HepG2 (cell line): Measurements from ENCODE around the gene SFXN2. TPM values are rescaled to one million over a fixed set of nuclear protein-coding genes. Genes with fewer than 3 reads are reported as not detected.
A peak's percentile ranks its signal among the peaks of the same experiment; 100 is the strongest.

Experiments used
- ATAC-seq: fragments of 200-7000 bp; cut with Tn5 transposase; 3 replicates; pipeline ENCODE4 v1.9.1; 2020; ENCODE audit warnings: mild to moderate bottlenecking, moderate library complexity
- Bru-seq: library from RNA; stranded (reverse); fragments of 400-500 nt; gene quantifications from one replicate; lab custom pipeline; 2021; lab: Mats Ljungman, UMichigan
- BruChase-seq, 2 experiments: library from RNA; stranded (reverse); fragments of 400-500 nt; gene quantifications; one replicate each; lab custom pipeline; 2021; lab: Mats Ljungman, UMichigan
- BruUV-seq: library from RNA; stranded (reverse); fragments of 400-500 nt; replicated peaks from 2 replicates; lab custom pipeline; 2021; lab: Mats Ljungman, UMichigan
- CTCF ChIA-PET: fragments of 300-600 bp; formaldehyde crosslinking; extraction: SDS; loops from one replicate; lab custom pipeline; 2021; ENCODE audit warnings: low total read pairs, inconsistent platforms, low intra/inter-chr PET ratio; lab: Yijun Ruan, JAX
- POLR2A ChIA-PET: fragments of 350-600 bp; sonication (Branson Sonifier 250); formaldehyde crosslinking; loops from one replicate; lab custom pipeline; 2020; ENCODE audit warnings: antibody characterized with exemption, inconsistent platforms; lab: Yijun Ruan, JAX
- DNase-seq: peaks from one replicate; pipeline ENCODE4 v3.0.0-alpha.2; 2015; ENCODE audit warnings: low spot score
- FAIRE-seq: peaks from 3 replicates; lab custom pipeline; 2011; peaks lifted over from hg19 to GRCh38; lab: Jason Lieb, UNC
- H2AFZ ChIP-seq: one replicate; pipeline ENCODE4 v1.6.1; 2011; ENCODE audit warnings: low read length, inconsistent platforms
- H3K27ac ChIP-seq: fragments of 300-600 bp; 3 replicates; pipeline ENCODE4 v1.8.0; 2011; ENCODE audit warnings: mixed run types, mild to moderate bottlenecking, mixed read lengths, low read length, inconsistent platforms; ENCODE audit not compliant: insufficient read depth; ENCODE audit errors: extremely low read length
- H3K27me3 ChIP-seq, 2 experiments: fragments of 200-600 bp in 1 of 2; 2 replicates in 1 of 2; 3 replicates in 1 of 2; pipeline versions ENCODE4 v1.6.0 to v1.8.0; 2011; ENCODE audit warnings: low read length in 2 of 2, mild to moderate bottlenecking in 2 of 2, moderate library complexity in 2 of 2, inconsistent platforms in 1 of 2; ENCODE audit not compliant: insufficient read depth in 2 of 2, control insufficient read depth in 1 of 2
- H3K36me3 ChIP-seq, 2 experiments: fragments of 200-600 bp in 1 of 2; replicated peaks in 1 of 2; 2 replicates in 1 of 2; 3 replicates in 1 of 2; pipeline versions ENCODE4 v1.5.1 to v1.8.0; 2011; ENCODE audit warnings: low read length in 2 of 2, inconsistent platforms in 1 of 2; ENCODE audit not compliant: insufficient read depth in 2 of 2, control insufficient read depth in 1 of 2
- H3K4me1 ChIP-seq: 2 replicates; pipeline ENCODE4 v1.5.1; 2012; ENCODE audit warnings: low read length, inconsistent platforms; ENCODE audit not compliant: insufficient read depth
- H3K4me2 ChIP-seq: 2 replicates; pipeline ENCODE4 v1.6.0; 2011; ENCODE audit warnings: low read depth, low read length, inconsistent platforms
- H3K4me3 ChIP-seq, 3 experiments: fragments of 200-600 bp in 1 of 3; sonication (generic), shearing (Covaris generic) in 1 of 3; replicated peaks in 1 of 3; 2 replicates each; pipeline ENCODE4 v1.5.1; 2011 to 2016; ENCODE audit warnings: low read length in 3 of 3, inconsistent platforms in 2 of 3, low read depth in 2 of 3, mild to moderate bottlenecking in 2 of 3, control low read depth in 1 of 3, mixed read lengths in 1 of 3; ENCODE audit not compliant: insufficient read depth in 1 of 3
- H3K79me2 ChIP-seq: one replicate; pipeline ENCODE4 v1.6.1; 2011; ENCODE audit warnings: low read length, inconsistent platforms; ENCODE audit not compliant: insufficient read depth
- H3K9ac ChIP-seq: 2 replicates; pipeline ENCODE4 v1.6.0; 2011; ENCODE audit warnings: mild to moderate bottlenecking, low read depth, low read length, inconsistent platforms; ENCODE audit not compliant: insufficient read depth
- H3K9me3 ChIP-seq: 2 replicates; pipeline ENCODE4 v1.5.1; 2012; ENCODE audit warnings: mild to moderate bottlenecking, low read length
- H4K20me1 ChIP-seq: 2 replicates; pipeline ENCODE4 v1.6.0; 2011; ENCODE audit warnings: inconsistent platforms, mild to moderate bottlenecking, low read length, moderate library complexity; ENCODE audit not compliant: insufficient read depth
- ETV6 ChIP-seq: sonication (generic); formaldehyde crosslinking; conservative IDR thresholded peaks from 2 replicates; pipeline ENCODE4 v1.4.0; 2020; ENCODE audit warnings: missing genetic modification reagents
- FOXM1 ChIP-seq: sonication (generic); formaldehyde crosslinking; IDR thresholded peaks from 2 replicates; pipeline ENCODE4 v1.5.0; 2020; ENCODE audit warnings: missing genetic modification reagents
- HNF1B ChIP-seq: sonication (generic); formaldehyde crosslinking; IDR thresholded peaks from 2 replicates; pipeline ENCODE4 v1.5.1; 2020; ENCODE audit warnings: mild to moderate bottlenecking, moderate library complexity, missing genetic modification reagents
- HNF4G ChIP-seq, 2 experiments: sonication (generic) in 1 of 2; formaldehyde crosslinking in 1 of 2; IDR thresholded peaks; 2 replicates each; pipeline versions ENCODE4 v1.4.0 to v1.6.1; 2011 to 2020; ENCODE audit warnings: borderline replicate concordance in 2 of 2, low read depth in 2 of 2, mild to moderate bottlenecking in 2 of 2, low read length in 1 of 2, missing genetic modification reagents in 1 of 2, moderate library complexity in 1 of 2
- STAT6 ChIP-seq: sonication (generic); formaldehyde crosslinking; IDR thresholded peaks from 2 replicates; pipeline ENCODE4 v1.4.0; 2020; ENCODE audit warnings: missing genetic modification reagents, mild to moderate bottlenecking, borderline replicate concordance
- ZBTB26 ChIP-seq: IDR thresholded peaks from 2 replicates; pipeline ENCODE4 v1.6.1; 2016; ENCODE audit warnings: missing compliant biosample characterization, missing genetic modification reagents, borderline replicate concordance
- ZNF616 ChIP-seq: sonication (generic); formaldehyde crosslinking; IDR thresholded peaks from 2 replicates; pipeline ENCODE4 v1.5.0; 2020; ENCODE audit warnings: low read depth, mild to moderate bottlenecking, missing genetic modification reagents
- ZNF713 ChIP-seq: sonication (generic); formaldehyde crosslinking; IDR thresholded peaks from 2 replicates; pipeline ENCODE4 v1.4.0; 2020; ENCODE audit warnings: mild to moderate bottlenecking, missing genetic modification reagents
- ZNF75D ChIP-seq: sonication (generic); formaldehyde crosslinking; IDR thresholded peaks from 2 replicates; pipeline ENCODE4 v1.8.1; 2023; ENCODE audit warnings: missing genetic modification reagents, mild to moderate bottlenecking, borderline replicate concordance
- WGBS: methylation state at CpG from one replicate; pipeline ENCODE4 v1.1.6; 2017; ENCODE audit warnings: low lambda C conversion rate; 5-methylcytosine and 5-hydroxymethylcytosine counted together
- in situ Hi-C: cut with HindIII; loops from 2 replicates; pipeline ENCODE4 v1.10.0; 2017; ENCODE audit warnings: low pct_unique_long_range_greater_than_20kb; ENCODE audit not compliant: extremely low pct_ligation_motif_present
- intact Hi-C: fragments of 100-400 bp; cut with micrococcal nuclease; formaldehyde crosslinking; loops from one replicate; pipeline ENCODE4 v1.10.0; 2022; ENCODE audit not compliant: unreplicated experiment
- long read RNA-seq, 2 experiments: library from RNA in 1 of 2; library from polyadenylated mRNA in 1 of 2; stranded (forward) in 1 of 2; unstranded in 1 of 2; transcript quantifications; one replicate each; pipeline ENCODE4 v2.0.0, GENCODE V29; 2019 to 2022
- polyA minus RNA-seq, 3 experiments: library from RNA; depleted of rRNA, polyadenylated mRNA; stranded (reverse); fragments of >200 nt; gene quantifications; 2 replicates each; pipeline ENCODE4 v1.2.3, GENCODE V29; 2011; ENCODE audit warnings: low replicate concordance in 1 of 3
- polyA plus RNA-seq, 8 experiments: library from polyadenylated mRNA; depleted of rRNA in 3 of 8; stranded (reverse) in 7 of 8; unstranded in 1 of 8; fragments of >200 nt; fragmentation: Illumina TruSeq in 4 of 8; extraction: Trizol in 4 of 8; gene quantifications; 2 replicates each; pipeline versions ENCODE4 v1.2.1 to v1.2.3, GENCODE V29; 2011 to 2016; ENCODE audit warnings: low read depth in 4 of 8, missing spikeins in 1 of 8, mixed read lengths in 1 of 8; ENCODE audit not compliant: insufficient read depth in 1 of 8
- total RNA-seq, 5 experiments: library from RNA; depleted of rRNA; stranded (reverse); fragments of >200 nt; fragmentation: Illumina TruSeq; extraction: Trizol; gene quantifications; 2 replicates each; pipeline ENCODE4 v1.2.3, GENCODE V29; 2016; ENCODE audit warnings: low read depth in 1 of 5

SFXN2 gene
- 20.6 and 21.1 TPM in 2 replicates for total RNA-seq (2016; rRNA removed; fragmentation: Illumina TruSeq; extraction: Trizol)
- total RNA-seq (2016; cell fraction: cytosol; rRNA removed; fragmentation: Illumina TruSeq; extraction: Trizol; ENCODE audit: low read depth) = 3.3 and 5.4 TPM in 2 replicates
- 20.6 and 21.4 TPM in 2 replicates for total RNA-seq (2016; cell fraction: insoluble cytoplasmic fraction; rRNA removed; fragmentation: Illumina TruSeq; extraction: Trizol)
- total RNA-seq (2016; cell fraction: membrane; rRNA removed; fragmentation: Illumina TruSeq; extraction: Trizol) = 11.4 and 11.6 TPM in 2 replicates
- total RNA-seq (2016; cell fraction: nucleus; rRNA removed; fragmentation: Illumina TruSeq; extraction: Trizol) = 28.0 and 31.8 TPM in 2 replicates
- 12.8 and 13.2 TPM in 2 replicates for polyA plus RNA-seq (2011; rRNA removed)
- polyA plus RNA-seq (2011; cell fraction: cytosol; rRNA removed) = 5.4 and 6.9 TPM in 2 replicates
- polyA plus RNA-seq (2011; cell fraction: nucleus; rRNA removed) = 22.9 and 27.4 TPM in 2 replicates
- polyA plus RNA-seq (2012) = 3.6 and 9.3 TPM in 2 replicates
- 3.8 and 4.0 TPM in 2 replicates for polyA plus RNA-seq (2016; cell fraction: cytosol; fragmentation: Illumina TruSeq; extraction: Trizol; ENCODE audit: low read depth)
- polyA plus RNA-seq (2016; cell fraction: insoluble cytoplasmic fraction; fragmentation: Illumina TruSeq; extraction: Trizol; ENCODE audit: low read depth) = 19.3 and 19.8 TPM in 2 replicates
- polyA plus RNA-seq (2016; cell fraction: membrane; fragmentation: Illumina TruSeq; extraction: Trizol; ENCODE audit: low read depth) = 7.4 and 7.7 TPM in 2 replicates
- 35.9 and 39.3 TPM in 2 replicates for polyA plus RNA-seq (2016; cell fraction: nucleus; fragmentation: Illumina TruSeq; extraction: Trizol; ENCODE audit: insufficient read depth, low read depth)
- 40.1 and 60.7 TPM in 2 replicates for polyA minus RNA-seq (2011; rRNA and poly(A)+ RNA removed; ENCODE audit: low replicate concordance)
- polyA minus RNA-seq (2011; cell fraction: cytosol; rRNA and poly(A)+ RNA removed) = 4.2 and 4.6 TPM in 2 replicates
- 22.6 and 30.6 TPM in 2 replicates for polyA minus RNA-seq (2011; cell fraction: nucleus; rRNA and poly(A)+ RNA removed)
- percentile 81 among the genes with signal in this experiment for Bru-seq, nascent RNA
- BruChase-seq, experiment 1, labeled RNA remaining after a 6-hour chase = percentile 52 among the genes with signal in this experiment
- BruChase-seq, experiment 2, labeled RNA remaining after a 2-hour chase = percentile 71 among the genes with signal in this experiment
- long read RNA-seq, experiment 1, full-length matches to known transcripts = 10 of 15 reads
- long read RNA-seq, experiment 1, partial matches to known transcripts = 3 of 15 reads
- long read RNA-seq, experiment 1, other reads (novel, unspliced or antisense) = 2 of 15 reads
- long read RNA-seq, experiment 2, full-length matches to known transcripts = 5 of 14 reads
- long read RNA-seq, experiment 2, partial matches to known transcripts = 4 of 14 reads
- long read RNA-seq, experiment 2, other reads (novel, unspliced or antisense) = 5 of 14 reads

GRCh38 chr10:102714621-102715455 is at the start of gene SFXN2:
Gene SFXN2 (plus strand): TSS chr10:102714636. CDS start chr10:102726637, 12,001 bp downstream.
- H3K27ac ChIP-seq = peak within 1 kb of the TSS; percentile 84
- H4K20me1 ChIP-seq = no peaks in the 10 kb centered on the region
- in situ Hi-C loops (loop anchor here (5.0 kb wide), 1 partner anchor 38 kb away; no protein-coding TSS in a partner anchor), intact Hi-C loops (loop anchor here (2.0 to 10.0 kb wide), 3 partner anchors 28 to 340 kb away; partner anchors contain the start of gene WBP1L)
- TSS peak; percentile 74 for BruUV-seq
- H3K36me3 ChIP-seq = no peaks in the 10 kb centered on the region
- CTCF ChIA-PET = no interaction called here
- peak within 1 kb of the TSS; percentile 85 for H3K9ac ChIP-seq
- peaks cover 78% of the 10 kb centered on the region for H3K4me1 ChIP-seq
- WGBS = 0% methylated on average over 6 of the region's 46 CpGs
- H3K4me2 ChIP-seq = peak within 1 kb of the TSS; percentile 96
- no peaks in the 10 kb centered on the region; a peak in 1 of 5 replicates for H3K27me3 ChIP-seq
- no peak for FAIRE-seq
- peak within 1 kb of the TSS; percentile 49 for H2AFZ ChIP-seq
- no peak for DNase-seq
- peaks cover 55% of the 10 kb centered on the region for H3K79me2 ChIP-seq
- ATAC-seq = peak; percentile 55
- no peaks in the 10 kb centered on the region for H3K9me3 ChIP-seq
- POLR2A ChIA-PET = interaction anchor here (0.7 to 2.8 kb wide), 19 partner anchors 10 to 647 kb away, joined by 3 to 21 read pairs (median 5); partner anchors contain the start of genes NT5C2, TRIM8 and WBP1L
- peak within 1 kb of the TSS; percentile 90 to 96 (median 91) for H3K4me3 ChIP-seq
- TF ChIP-seq ZBTB26 (CRISPR knock-in tag) = no peak
- no peak for TF ChIP-seq HNF4G (IDR thresholded peaks at IDR 0.05; ENCODE audit: borderline replicate concordance, low read depth, low read length)
- TF ChIP-seq HNF4G (CRISPR knock-in tag; IDR thresholded peaks at IDR 0.05; ENCODE audit: borderline replicate concordance, low read depth) = no peak
- no peak for TF ChIP-seq ZNF713 (CRISPR knock-in tag)
- TF ChIP-seq ETV6 (CRISPR knock-in tag) = 0 out of 2 replicates have a peak, but pooled peaks have one; percentile 13
- TF ChIP-seq STAT6 (CRISPR knock-in tag) = no peak
- no peak for TF ChIP-seq ZNF75D (CRISPR knock-in tag)
- no peak for TF ChIP-seq ZNF616
- TF ChIP-seq HNF1B (CRISPR knock-in tag) = no peak
- TF ChIP-seq FOXM1 (CRISPR knock-in tag) = no peak
